Activated B cell treated with CpG ODN at 0.5 μM for 24 hours (primary cell): ENCODE measurements around the gene KSR2. TPM values are rescaled to one million over a fixed set of nuclear protein-coding genes. Genes with fewer than 3 reads are reported as not detected.

Source experiments
- ATAC-seq: fragments of 200-7000 bp; cut with Tn5 transposase; one replicate; pipeline ENCODE4 v1.10.0; 2021; ENCODE audit warnings: low read depth, mild to moderate bottlenecking, moderate library complexity
- CTCF ChIA-PET: fragments of 350-600 bp; sonication (Branson Sonifier 250); formaldehyde crosslinking; loops from one replicate; lab custom pipeline; 2021; ENCODE audit warnings: antibody characterized with exemption; lab: Charles Lee
- POLR2A ChIA-PET: fragments of 350-600 bp; sonication (Branson Sonifier 250); formaldehyde crosslinking; loops from one replicate; lab custom pipeline; 2021; ENCODE audit warnings: antibody characterized with exemption; lab: Charles Lee
- DNase-seq: peaks from one replicate; pipeline ENCODE4 v3.0.0; 2022
- H3K27ac Mint-ChIP-seq: one replicate; pipeline ENCODE4 v1.8.0; 2020; ENCODE audit warnings: mixed read lengths
- H3K27me3 Mint-ChIP-seq: one replicate; pipeline ENCODE4 v1.8.0; 2021; ENCODE audit warnings: mixed read lengths
- H3K36me3 Mint-ChIP-seq: one replicate; pipeline ENCODE4 v1.8.0; 2021; ENCODE audit warnings: low read depth, mixed read lengths
- H3K4me1 Mint-ChIP-seq: one replicate; pipeline ENCODE4 v1.8.0; 2021; ENCODE audit warnings: mixed read lengths
- H3K4me3 Mint-ChIP-seq: one replicate; pipeline ENCODE4 v1.8.0; 2020; ENCODE audit warnings: mild to moderate bottlenecking, mixed read lengths
- H3K9me3 Mint-ChIP-seq: one replicate; pipeline ENCODE4 v1.8.0; 2020; ENCODE audit warnings: mixed read lengths
- intact Hi-C: fragments of 100-400 bp; cut with micrococcal nuclease; formaldehyde crosslinking; loops from one replicate; pipeline ENCODE4 v1.15.1; 2024
- total RNA-seq: library from RNA; stranded (reverse); gene quantifications from 2 replicates; pipeline ENCODE4 v1.2.3, GENCODE V29; 2022
- TF ChIP-seq, protein P1 (sequence below): fragments of 200-600 bp; IDR thresholded peaks from one replicate; pipeline ENCODE4 v1.8.0; 2022; ENCODE audit warnings: antibody characterized with exemption, mild to moderate bottlenecking

The KSR2 gene
- total RNA-seq, 1 donor from 2014 or later, result not detected

DNA sequence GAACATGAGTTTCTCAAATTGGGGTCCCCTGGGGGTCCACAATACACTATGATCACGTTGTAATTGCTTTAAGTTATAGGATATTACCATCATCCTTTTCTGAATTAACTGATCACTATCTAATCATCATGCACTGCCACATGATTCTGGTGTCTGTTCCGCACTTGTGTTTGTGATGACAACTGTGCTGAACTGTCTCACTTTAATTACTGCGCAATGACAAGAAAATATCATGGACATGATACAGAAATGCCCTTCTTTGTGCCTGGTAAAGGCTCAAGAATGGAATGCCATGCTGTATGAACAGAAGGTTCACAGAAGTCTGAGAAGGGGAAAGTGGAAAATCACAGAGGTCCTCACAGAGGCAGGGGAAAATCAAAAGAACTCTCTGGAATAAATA, 541.6 kb downstream of the KSR2 start:
- no peak for ATAC-seq
- Mint-ChIP-seq H3K9me3 (no peaks in the 10 kb centered on the region), H3K27ac (no peak overlapping the region), H3K36me3 (no peaks in the 10 kb centered on the region), H3K4me3 (no peak overlapping the region), H3K27me3 (peaks cover 2% of the 10 kb centered on the region), H3K4me1 (no peaks in the 10 kb centered on the region)
- no peak for DNase-seq
- ChIA-PET CTCF (no interaction called here), POLR2A (no interaction called here)
- intact Hi-C loops, result no loop called here
- TF ChIP-seq, protein P1, sequence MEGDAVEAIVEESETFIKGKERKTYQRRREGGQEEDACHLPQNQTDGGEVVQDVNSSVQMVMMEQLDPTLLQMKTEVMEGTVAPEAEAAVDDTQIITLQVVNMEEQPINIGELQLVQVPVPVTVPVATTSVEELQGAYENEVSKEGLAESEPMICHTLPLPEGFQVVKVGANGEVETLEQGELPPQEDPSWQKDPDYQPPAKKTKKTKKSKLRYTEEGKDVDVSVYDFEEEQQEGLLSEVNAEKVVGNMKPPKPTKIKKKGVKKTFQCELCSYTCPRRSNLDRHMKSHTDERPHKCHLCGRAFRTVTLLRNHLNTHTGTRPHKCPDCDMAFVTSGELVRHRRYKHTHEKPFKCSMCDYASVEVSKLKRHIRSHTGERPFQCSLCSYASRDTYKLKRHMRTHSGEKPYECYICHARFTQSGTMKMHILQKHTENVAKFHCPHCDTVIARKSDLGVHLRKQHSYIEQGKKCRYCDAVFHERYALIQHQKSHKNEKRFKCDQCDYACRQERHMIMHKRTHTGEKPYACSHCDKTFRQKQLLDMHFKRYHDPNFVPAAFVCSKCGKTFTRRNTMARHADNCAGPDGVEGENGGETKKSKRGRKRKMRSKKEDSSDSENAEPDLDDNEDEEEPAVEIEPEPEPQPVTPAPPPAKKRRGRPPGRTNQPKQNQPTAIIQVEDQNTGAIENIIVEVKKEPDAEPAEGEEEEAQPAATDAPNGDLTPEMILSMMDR, result no peak

GRCh38 chr12:117421987-117422386, 546.8 kb downstream of the KSR2 start:
- no peaks in the 10 kb centered on the region for H3K4me1 Mint-ChIP-seq
- ChIA-PET CTCF (no interaction called here), POLR2A (no interaction called here)
- peaks cover 4% of the 10 kb centered on the region for H3K9me3 Mint-ChIP-seq
- no peak overlapping the region for H3K27ac Mint-ChIP-seq
- TF ChIP-seq, protein P1, result no peak
- no peak for DNase-seq
- H3K4me3 Mint-ChIP-seq, result no peak overlapping the region
- H3K27me3 Mint-ChIP-seq, result peaks cover 6% of the 10 kb centered on the region
- ATAC-seq, result no peak
- intact Hi-C loops, result no loop called here
- no peaks in the 10 kb centered on the region for H3K36me3 Mint-ChIP-seq

- no peak overlapping the region for H3K4me3 Mint-ChIP-seq
- CTCF ChIA-PET, result no interaction called here
These were observed 547.6 kb downstream of the KSR2 start for GRCh38 chr12:117421068-117421752.

DNA sequence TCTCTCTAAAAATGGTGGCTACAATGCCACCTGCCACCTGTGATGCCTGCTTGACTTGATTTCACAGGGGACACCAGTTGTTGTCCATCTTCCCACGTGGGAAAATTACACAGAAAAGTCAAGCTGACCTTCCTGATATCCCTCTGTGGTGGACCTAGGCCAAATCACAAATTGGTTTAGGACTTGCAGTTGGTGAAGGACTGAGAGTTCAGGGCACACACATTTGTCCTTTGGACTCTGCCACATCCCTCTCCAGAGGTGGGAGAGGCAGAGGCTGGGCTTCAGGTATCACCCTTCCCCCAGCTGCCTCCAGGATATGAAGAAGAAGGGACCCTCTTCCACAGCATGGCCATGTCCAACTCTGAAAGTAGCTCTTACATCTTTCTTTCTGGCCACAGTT, 551.8 kb downstream of the KSR2 start:
- ChIA-PET CTCF (no interaction called here), POLR2A (no interaction called here)
- Mint-ChIP-seq H3K4me3 (no peak overlapping the region), H3K9me3 (peaks cover 4% of the 10 kb centered on the region), H3K27me3 (peaks cover 6% of the 10 kb centered on the region), H3K36me3 (no peaks in the 10 kb centered on the region), H3K27ac (no peak overlapping the region), H3K4me1 (no peaks in the 10 kb centered on the region)
- TF ChIP-seq, protein P1, result no peak
- intact Hi-C loops, result no loop called here
- no peak for DNase-seq
- ATAC-seq, result no peak

More at GRCh38 chr12:117421068-117421752, 547.6 kb downstream of the KSR2 start:
- ATAC-seq (no peak), DNase-seq (no peak)
- no peak overlapping the region for H3K27ac Mint-ChIP-seq
- TF ChIP-seq, protein P1, result no peak
- H3K27me3 Mint-ChIP-seq, result peaks cover 6% of the 10 kb centered on the region
- POLR2A ChIA-PET, result no interaction called here
- no peaks in the 10 kb centered on the region for H3K36me3 Mint-ChIP-seq
- H3K4me1 Mint-ChIP-seq, result no peaks in the 10 kb centered on the region
- H3K9me3 Mint-ChIP-seq, result peaks cover 4% of the 10 kb centered on the region
- intact Hi-C loops, result no loop called here

DNA sequence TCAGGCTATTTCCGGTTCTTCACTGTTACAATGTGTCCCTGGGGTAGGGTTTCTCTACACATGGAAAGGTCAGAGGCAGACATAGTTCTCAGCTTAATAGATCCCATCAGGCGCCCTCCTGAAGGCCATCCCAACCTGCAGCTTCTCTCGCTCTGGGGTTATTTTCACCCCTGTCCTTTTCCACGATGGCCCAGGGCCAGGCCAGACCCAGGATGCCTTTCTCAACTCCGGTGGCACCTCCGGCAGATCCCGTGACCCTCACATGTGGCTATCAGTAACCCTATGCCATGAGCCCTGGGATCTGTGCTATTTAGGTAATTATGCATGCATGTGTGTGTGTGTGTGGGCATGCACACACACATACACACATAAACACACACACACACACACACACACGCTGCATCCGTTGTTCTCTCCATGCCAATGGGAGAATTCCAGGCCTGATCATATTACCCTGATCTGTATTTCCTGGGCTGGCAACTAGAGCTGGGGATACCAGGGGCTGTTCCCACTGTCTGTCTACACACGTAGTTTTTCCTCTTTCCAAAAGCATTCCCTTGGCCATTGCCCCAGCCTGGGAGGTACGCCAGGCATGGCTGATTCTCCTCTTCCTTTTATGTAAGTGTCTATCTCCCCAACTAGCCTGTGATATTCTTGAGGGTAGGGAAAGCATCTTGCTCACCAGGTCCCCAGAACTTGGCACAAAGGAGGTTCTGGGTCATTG, 556.2 kb downstream of the KSR2 start:
- CTCF ChIA-PET, result no interaction called here
- POLR2A ChIA-PET, result no interaction called here
- Mint-ChIP-seq H3K4me3 (no peak overlapping the region), H3K27ac (no peak overlapping the region), H3K4me1 (no peaks in the 10 kb centered on the region), H3K27me3 (peaks cover 3% of the 10 kb centered on the region), H3K9me3 (no peaks in the 10 kb centered on the region), H3K36me3 (no peaks in the 10 kb centered on the region)
- no peak for ATAC-seq
- TF ChIP-seq, protein P1, result no peak
- no peak for DNase-seq
- intact Hi-C loops, result no loop called here
